ENCODE measurements around the gene RBM22.
A peak's percentile ranks its signal among the peaks of the same experiment; 100 is the strongest.
"Not testable (repeated sequence)": the region's sequence is repeated elsewhere in the genome, so short reads cannot be mapped to it uniquely, and the experiment has no call there.

Gene RBM22

DNA sequence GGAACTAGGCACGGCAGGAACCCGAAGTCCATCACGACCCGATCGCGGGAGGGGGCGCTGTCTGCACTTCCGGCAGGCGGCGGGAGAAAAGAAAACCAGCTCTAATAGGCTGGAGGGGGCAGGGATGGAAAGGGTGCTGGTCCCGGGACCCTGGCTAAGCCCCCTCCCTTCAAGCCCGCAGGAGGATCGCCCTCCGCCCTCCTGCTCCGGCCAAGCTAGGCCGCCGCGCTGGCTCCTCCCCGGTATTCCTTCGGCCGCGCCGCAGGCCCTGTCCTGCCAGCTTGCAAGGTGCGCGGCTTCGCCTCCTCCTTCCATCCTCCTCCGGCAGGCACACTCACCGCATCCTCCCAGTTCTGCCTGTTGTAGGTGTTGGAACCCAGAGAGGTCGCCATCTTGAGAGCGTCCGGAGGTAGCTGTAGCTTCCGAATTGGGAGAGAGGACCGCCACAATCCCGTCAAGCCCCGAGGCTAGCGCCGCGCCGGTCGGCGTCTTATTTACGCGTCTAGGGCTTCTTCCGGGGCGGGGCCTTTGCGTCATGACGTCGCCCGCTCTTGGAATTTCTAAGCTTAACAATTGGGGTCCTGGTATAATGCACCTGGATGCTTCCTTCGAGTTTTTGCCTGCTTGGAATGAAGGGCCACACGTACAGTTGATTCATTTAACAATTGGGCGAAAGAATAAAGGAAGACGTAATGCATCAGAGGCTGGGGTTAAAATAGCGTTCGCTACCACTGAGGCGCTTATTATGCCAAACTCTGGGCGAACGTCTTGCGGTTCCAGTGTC lies at the start of gene RBM22:
TSS of gene RBM22 (minus strand) at position 469 of the 784 bp plus-strand sequence. CDS start at position 392, 77 bp downstream.
- DNase-seq (ENCODE audit: low read depth in 2 of 2), result peak; percentile 84 to 90

DNA sequence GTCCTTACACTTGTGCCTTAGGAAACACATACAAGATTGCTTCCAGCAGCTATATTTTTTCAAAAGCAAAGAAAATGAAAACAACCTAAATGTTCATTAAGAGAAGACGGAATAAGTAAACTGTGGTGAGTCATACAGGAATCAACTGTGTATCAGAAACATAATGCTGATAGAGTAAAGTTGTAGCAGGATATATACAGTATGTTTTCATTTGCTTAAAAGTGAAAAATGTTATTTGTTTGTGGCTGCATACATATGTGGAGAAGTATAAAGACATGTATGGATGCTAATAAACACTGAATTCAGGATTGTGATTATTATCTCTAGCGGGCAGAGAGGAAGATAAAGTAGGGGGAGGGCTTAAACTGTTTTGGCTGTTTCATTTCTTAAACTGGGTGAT lies 49.6 kb upstream of the RBM22 start:
- DNase-seq (ENCODE audit: low read depth in 2 of 2), result no peak

DNA sequence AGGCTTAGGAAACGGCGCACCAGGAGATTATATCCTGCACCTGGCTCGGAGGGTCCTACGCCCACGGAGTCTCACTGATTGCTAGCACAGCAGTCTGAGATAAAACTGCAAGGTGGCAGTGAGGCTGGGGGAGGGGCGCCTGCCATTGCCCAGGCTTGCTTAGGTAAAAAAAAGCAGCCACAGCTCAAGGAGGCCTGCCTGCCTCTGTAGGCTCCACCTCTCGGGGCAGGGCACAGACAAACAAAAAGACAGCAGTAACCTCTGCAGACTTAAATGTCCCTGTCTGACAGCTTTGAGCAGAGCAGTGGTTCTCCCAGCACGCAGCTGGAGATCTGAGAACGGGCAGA lies 42.3 kb upstream of the RBM22 start:
- not testable (repeated sequence) for DNase-seq (ENCODE audit: low read depth in 2 of 2)

DNA sequence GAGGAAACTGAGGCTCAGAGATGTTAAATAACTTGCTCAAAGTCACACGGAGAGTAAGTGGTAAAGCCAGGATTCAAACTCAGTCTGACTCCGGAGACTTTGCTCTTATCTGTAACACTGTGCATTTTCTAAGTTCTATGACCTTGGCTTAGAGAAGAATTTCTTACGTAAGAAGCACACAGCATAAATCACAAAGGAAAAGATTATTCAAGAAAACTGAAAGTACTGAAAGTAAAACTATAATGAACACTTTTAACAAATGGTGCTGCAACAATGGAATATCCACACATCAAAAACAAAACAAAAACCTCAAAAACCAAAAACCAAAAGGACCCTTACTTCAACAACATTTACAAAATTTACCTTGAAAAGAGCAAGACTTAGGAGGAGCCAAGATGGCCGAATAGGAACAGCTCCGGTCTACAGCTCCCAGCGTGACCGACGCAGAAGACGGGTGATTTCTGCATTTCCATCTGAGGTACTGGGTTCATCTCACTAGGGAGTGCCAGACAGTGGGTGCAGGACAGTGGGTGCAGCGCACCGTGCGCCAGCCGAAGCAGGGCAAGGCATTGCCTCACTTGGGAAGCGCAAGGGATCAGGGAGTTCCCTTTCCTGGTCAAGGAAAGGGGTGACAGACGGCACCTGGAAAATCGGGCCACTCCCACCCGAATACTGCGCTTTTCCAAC lies 41.7 kb upstream of the RBM22 start:
- not testable (repeated sequence) for DNase-seq (ENCODE audit: low read depth in 2 of 2)

DNA sequence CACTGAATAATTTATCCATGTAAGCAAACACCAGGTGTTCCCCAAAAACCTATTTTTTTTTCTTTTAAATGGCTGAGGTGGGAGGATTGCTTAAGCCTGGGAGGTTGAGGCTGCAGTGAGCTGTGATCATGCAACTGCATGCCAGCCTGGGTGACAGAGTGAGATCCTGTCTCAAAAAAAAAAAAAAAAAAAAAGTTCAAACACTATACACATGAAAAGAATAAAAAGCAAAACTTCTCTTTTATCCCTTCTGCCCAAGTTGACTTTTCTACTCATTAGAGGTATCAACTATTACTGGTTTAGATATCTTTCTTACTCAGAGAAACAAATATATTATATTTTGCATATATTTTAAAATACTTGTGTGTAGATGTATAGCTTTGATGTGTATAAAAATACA lies 40.1 kb upstream of the RBM22 start:
- no peak for DNase-seq (ENCODE audit: low read depth in 2 of 2)

DNA sequence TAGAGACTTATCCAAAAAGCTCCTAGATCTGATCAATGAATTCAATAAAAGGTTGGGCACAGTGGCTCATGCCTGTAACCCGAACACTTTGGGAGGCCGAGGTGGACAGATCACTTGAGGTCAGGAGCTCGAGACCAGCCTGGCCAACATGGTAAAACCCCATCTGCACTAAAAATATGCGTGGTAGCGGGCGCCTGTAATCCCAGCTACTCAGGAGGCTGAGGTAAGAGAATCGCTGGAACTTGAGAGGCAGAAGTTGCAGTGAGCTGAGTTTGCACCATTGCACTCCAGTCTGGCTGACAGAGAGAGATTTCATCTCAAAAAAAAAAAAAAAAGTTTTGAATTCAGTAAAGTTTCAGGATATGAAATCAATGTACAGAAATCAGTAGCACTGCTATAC lies 38.0 kb upstream of the RBM22 start:
- DNase-seq (ENCODE audit: low read depth in 2 of 2), result no peak

DNA sequence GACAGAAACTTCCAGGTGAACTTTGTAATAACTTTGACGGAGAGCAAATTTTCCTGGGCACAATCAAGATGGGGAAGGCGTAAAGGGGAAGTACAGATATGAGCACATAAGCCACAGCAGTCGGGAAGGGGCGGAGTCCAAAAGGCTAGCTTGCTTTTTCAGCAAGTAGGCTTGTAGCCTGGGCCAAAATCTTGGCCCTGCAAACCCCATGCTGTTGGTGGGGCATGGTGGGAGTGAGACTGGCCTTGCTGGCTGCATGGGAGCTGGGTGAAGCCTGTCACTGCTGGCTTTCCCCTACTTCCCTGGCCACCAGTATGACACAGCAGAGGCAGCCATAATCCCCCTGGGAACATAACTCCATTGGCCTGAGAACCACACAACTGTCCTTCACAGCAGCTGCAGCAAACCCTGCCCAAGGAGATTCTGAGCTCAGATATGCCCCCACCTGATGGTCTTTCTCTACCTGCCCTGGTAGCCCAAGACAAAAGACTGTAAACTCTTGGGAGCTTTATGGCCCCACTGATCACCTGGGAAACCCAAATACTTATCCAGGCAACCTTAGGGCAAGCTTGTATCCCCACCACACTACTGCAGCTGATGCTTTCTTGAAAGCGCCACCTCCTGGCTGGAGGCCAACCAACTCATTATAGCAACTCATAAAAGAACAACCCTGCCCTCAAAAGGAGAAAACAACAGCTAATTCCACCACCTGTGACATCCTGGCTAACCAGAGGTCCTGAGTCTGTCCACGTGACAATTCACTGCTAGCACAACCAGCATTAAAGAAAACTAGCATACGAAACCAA lies 33.9 kb upstream of the RBM22 start:
- DNase-seq (ENCODE audit: low read depth in 2 of 2), result no peak

DNA sequence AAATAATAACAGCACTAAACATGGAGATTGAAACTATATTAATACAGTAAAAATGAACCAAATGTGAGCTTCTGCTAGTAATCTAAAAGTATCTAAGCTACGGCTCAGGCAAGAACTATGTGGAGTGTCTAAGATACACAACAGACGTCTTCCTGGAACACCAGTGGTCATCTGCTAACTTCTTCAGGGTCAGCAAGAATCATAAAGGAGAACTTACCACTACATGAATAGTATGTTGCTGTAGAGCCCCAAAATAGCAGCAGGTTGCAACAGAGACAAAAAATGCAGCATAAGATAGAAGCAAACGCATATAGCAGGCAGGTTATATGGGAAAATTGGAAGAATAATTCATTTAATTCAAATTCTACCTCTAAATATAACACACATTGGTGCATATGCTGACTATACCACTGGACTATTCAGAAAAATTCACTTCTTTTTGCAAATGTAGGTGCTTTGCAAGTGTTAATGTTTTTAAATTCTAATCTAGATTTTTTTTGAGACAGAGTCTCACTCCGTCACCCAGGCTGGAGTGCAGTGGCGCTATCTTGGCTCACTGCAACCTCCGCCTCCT lies 30.9 kb upstream of the RBM22 start:
- no peak for DNase-seq (ENCODE audit: low read depth in 2 of 2)

DNA sequence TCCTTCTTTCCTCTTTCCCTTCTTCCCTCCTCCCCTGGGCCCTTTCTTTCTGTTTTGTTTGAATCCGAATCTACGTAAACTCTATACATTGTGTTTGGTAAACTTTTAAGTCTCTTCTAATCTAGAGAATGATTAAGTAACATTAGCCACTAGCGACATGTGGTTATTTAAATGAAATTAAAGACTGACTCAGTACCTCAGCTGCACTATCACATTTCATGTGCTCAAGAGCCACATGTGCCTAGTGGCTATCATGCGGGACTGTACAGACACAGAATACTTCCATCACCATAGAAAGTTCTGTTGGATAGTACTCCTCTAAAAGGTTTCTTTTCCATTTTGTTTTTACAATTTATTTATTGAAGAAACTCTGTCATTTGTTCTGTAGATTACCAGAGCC lies 29.0 kb upstream of the RBM22 start:
- DNase-seq (ENCODE audit: low read depth in 2 of 2), result no peak

DNA sequence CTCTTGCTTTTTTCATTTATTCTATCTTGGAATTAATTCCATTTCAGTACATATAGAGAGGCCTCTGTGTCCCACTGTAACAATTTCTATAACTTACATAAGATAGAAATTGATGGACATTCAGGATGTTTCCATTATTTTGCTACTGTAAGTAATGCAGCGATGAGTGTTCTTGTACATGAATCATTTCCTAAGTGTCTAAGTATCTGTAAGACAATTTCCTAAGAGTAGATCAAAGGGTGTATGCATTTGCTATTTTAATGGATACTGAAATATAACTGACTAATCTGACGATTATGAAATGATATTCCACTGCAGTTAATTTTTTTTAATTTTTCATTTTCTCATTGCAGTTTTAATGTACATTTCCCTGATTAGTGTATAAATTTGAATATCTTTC lies 23.0 kb upstream of the RBM22 start:
- no peak for DNase-seq (ENCODE audit: low read depth in 2 of 2)

DNA sequence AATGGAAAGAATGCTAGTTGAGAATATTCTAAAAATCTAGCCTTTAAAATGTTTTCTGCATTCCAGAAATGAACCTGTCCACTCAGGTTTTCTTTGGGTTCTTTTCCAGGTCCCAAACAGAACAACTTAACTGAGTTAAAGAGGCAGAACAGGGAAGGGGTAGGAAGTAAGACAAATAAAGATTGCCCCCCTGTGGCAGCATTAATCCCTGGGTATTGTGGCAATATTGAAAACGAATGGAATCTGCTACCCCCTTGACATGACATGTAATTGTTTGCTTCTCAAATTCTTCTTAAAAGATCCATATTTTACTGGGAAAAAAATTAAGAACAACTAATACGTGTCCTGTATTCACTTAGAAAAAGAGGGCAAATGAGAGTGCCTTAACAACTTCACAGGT lies 9.3 kb upstream of the RBM22 start:
- DNase-seq (ENCODE audit: low read depth in 2 of 2), result no peak

DNA sequence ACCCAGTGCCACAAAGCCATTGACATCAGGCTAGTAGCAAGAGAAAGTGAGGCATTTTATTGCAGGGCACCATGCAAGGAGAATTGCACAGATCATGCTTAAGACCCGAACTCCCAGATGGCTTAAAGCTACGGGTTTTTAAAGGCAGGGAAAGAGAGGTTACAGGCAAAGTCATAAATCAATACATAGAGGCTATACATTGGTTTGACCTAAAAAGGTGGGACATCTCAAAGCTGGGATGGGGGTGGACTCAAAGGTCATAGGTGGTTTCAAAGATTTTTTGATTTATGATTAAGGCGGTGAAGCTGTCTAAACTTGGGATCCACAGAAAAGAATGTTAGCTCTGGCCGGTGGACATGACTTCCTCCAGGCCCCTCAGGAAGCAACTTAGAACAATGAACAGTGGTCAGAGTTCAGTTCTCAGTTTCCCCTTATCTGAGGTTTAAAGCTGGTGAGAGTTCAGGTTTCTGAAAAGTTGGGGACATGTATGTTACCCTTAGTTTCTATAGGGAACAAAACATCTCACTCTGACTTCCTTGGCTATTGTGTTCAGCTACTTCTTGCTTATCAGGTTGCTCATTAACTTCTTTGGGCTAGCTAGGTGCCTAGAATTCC lies 6.0 kb upstream of the RBM22 start:
- DNase-seq (ENCODE audit: low read depth in 2 of 2), result no peak

DNA sequence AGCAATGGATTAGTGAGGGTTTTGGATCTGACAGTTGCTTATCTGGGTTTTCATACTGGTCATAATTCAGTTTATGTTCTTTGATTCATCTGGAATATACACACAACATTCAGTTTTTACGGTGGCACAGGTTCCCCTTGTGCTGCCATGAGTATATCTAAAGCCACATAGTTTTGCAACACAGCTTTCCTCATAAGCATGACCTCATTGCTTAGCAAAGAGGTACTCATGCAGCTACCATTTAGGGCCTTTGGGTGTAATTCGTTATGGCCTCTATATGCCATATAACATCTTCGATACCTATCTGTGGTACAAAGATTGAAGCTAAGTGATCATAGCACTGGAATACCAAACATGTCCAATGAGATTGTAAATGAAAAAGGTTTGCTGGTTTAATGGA lies 2.9 kb upstream of the RBM22 start:
- no peak for DNase-seq (ENCODE audit: low read depth in 2 of 2)

DNA sequence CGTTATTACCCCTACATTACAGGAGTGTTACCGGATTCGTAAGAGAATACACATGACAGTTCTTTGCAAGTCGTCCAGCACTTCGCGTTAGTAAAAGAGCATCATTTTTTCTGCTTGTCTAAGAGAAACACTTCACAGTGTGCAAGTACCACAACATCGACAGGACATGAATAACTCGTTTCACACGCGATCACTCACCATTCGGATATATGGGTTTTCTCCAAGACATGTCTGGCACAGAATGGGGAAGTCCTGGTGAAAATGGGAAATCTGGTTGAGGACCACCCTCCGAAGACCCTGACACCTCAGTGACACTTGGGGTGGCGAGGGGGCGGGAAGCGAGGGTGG lies 642 bp downstream of the RBM22 start:
- no peak for DNase-seq (ENCODE audit: low read depth in 2 of 2)

DNA sequence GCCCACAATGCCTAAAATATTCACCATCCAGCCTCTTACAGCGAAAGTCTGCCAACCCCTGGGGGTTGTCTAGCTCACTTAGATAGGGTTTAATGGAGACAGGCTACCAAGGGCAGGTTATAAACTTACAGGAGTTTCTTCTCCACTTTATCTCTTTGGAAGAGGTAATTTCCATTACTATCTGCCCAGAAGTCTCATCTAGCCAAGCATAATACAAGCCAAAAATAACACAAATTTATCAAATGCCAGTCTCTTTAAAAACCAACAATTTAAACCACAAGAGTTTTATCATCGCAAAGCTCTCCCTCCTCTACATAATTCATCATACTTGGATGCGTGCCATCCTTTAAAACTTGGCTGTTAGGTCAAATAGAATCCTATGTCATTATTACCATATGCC lies 6.2 kb downstream of the RBM22 start:
- no peak for DNase-seq (ENCODE audit: low read depth in 2 of 2)

DNA sequence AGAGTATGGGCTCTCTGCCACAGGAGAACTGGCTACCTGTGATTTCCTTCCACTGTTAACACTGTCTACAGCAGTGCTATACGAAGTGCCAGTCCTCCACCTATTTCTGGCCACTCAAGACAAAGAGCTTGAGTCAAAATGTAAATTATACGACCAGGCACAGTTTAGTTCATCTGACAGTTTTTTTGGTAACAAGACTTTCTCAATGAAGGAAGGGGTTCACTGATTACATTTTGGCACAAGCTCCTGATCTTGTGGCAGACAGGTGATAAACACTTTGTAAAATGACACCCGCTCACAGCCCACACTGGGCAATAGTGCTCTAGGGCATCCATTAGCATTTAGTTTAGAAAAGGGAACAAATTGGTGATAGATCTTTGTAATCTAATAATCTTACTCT lies 8.6 kb downstream of the RBM22 start:
- no peak for DNase-seq (ENCODE audit: low read depth in 2 of 2)

DNA sequence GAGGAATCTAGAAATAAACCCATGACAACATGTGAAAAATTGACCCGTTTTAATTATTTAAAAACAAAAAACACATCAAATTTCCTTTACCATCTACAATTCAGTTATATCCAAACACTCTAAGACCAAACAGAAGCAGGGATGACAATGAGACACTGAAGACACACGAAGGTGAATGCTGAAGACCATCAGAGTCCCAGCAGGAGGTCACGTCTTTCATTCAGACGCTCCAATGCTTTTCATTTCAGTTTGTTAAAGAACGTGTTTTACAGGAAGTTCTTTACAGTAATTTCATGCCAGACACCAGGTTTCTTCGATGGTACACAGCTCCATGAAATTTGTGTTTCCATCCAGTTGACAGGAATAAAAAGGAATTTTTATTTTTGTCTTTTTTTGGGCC lies 10.1 kb downstream of the RBM22 start:
- no peak for DNase-seq (ENCODE audit: low read depth in 2 of 2)

DNA sequence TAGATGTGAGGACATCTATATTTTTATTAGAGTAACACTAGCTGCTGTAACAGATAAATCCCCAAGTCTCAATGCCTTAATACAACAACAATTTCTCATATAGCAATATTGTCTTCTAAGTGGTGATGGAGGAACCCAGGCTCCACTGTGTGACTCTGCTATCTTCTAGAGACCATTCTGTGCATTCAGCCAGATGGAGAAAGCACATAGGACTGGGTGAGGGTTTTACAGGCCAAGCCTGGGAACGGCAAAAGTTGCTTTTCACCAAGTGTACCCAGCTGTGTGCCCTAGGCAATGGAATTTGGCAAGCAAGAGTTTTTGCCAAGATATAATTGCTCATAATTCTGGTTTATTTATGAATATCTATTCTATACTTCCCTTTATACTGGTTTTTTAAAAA lies 11.7 kb downstream of the RBM22 start:
- no peak for DNase-seq (ENCODE audit: low read depth in 2 of 2)

DNA sequence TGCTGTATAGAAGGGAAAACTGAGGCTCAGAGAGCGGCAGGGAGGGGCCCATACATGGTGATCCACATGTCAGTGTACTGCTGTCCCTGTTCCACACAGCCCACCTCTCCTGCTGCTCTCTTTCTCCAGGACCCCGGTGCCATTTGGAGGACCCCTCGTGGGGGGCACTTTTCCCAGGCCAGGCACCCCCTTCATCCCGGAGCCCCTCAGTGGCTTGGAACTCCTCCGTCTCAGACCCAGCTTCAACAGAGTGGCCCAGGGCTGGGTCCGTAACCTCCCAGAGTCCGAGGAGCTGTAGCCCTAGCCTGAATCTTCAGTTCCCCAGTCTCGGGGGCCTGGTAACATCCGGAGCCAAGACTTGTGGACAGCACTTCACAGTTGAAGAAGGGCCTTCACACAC lies 24.3 kb downstream of the RBM22 start:
- no peak for DNase-seq (ENCODE audit: low read depth in 2 of 2)

DNA sequence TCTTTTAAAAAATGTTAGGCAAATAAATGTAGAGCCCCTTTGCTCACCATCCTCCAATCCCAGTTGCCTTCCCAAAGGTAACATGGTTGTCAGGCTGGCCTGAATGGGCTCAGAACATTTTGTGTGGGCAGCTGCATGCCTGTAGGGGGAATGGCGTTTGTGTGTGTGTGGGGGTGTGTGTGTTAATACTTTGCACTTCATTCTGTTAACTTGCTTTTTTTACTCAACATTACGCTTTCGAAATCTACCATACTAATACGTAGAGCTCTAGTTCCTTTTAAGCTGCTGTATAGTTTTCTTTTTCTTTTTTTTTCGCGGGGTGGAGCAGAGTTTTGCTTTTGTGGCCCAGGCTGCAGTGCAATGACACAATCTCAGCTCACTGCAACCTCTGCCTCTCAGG lies 25.8 kb downstream of the RBM22 start:
- no peak for DNase-seq (ENCODE audit: low read depth in 2 of 2)

DNA sequence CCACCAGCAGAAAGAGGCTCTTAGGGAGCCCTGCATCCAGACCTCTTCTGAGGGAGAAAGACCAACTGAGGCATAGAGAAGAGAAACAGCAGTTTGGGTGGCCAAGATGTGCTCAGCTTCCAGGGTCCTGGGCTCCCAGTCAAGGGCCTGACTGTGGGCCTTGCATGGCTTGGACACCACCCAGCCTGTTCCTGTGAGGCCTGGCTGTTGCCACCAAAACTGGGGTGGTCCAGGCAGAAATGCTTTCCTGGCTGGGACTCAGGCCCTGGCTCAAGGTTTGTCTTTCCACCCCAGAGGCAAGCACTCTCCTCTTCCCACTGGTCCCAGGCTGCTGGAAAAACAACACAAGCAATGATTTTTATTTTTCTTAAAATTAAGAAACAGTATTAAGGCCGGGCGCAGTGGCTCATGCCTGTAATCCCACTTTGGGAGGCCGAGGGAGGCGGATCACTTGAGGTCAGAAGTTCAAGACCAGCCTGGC lies 26.5 kb downstream of the RBM22 start:
- DNase-seq (ENCODE audit: low read depth in 2 of 2), result no peak

DNA sequence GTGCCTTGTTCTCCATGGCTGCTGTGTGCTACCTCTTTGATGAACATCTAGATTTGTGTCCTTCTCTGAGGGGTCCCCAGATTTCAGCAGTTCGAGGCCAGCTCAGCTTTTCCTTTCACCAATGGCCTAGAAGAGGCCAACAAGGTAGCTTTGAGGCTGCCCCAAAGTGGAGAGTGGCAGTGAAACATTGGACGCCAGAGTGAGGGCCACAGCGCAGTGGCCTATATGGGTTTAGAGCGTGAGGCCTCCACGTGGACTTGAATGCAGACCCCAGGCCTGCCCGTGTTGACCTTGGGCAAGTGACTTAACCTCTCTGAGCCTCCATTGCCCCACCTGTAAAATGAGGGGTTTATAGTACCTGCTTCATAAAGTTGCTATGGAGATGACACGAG lies 28.0 kb downstream of the RBM22 start:
- DNase-seq (ENCODE audit: low read depth in 2 of 2), result no peak

All from stimulated activated CD4-positive, alpha-beta T cell treated with anti-CD3 and anti-CD28 coated beads, Interleukin-15, amount 100 ng/mL, for 48 hours (primary cell).